H1 (cell line): Measurements from ENCODE around the gene CSKMT. TPM values are rescaled to one million over a fixed set of nuclear protein-coding genes. Genes with fewer than 3 reads are reported as not detected.

Experiments used
- CTCF ChIA-PET: fragments of 300-600 bp; sonication (Branson Sonifier 250); formaldehyde crosslinking; loops from one replicate; lab custom pipeline; 2021; ENCODE audit not compliant: partially characterized antibody; lab: Charles Lee
- POLR2A ChIA-PET: fragments of 300-600 bp; sonication (Branson Sonifier 250); formaldehyde crosslinking; loops from one replicate; lab custom pipeline; 2021; ENCODE audit warnings: inconsistent platforms; ENCODE audit not compliant: partially characterized antibody; lab: Charles Lee
- DNase-seq, 2 experiments: peaks; one replicate each; pipeline versions ENCODE4 v3.0.0 to v3.0.0-alpha.2; 2010 to 2022; ENCODE audit warnings: low spot score in 2 of 2, low read depth in 1 of 2, mixed read lengths in 1 of 2
- FAIRE-seq: peaks from 2 replicates; lab custom pipeline; 2011; peaks lifted over from hg19 to GRCh38; lab: Jason Lieb, UNC
- H2AFZ ChIP-seq: 2 replicates; pipeline ENCODE4 v1.8.1; 2012; ENCODE audit warnings: low read length, inconsistent platforms
- H2AK5ac ChIP-seq: 2 replicates; pipeline ENCODE4 v1.6.1; 2013; ENCODE audit warnings: low read depth, low read length
- H2BK120ac ChIP-seq: replicated peaks from 2 replicates; pipeline ENCODE3; 2013; ENCODE audit warnings: low read depth, low read length, inconsistent platforms
- H2BK12ac ChIP-seq: 2 replicates; pipeline ENCODE4 v1.6.1; 2013; ENCODE audit warnings: low read depth, low read length
- H2BK15ac ChIP-seq: 2 replicates; pipeline ENCODE4 v1.6.1; 2013; ENCODE audit warnings: low read length
- H2BK20ac ChIP-seq: 2 replicates; pipeline ENCODE4 v1.6.1; 2013; ENCODE audit warnings: low read length
- H2BK5ac ChIP-seq: 2 replicates; pipeline ENCODE4 v1.6.1; 2013; ENCODE audit warnings: low read depth, low read length
- H3K14ac ChIP-seq: 2 replicates; pipeline ENCODE4 v1.6.1; 2013; ENCODE audit warnings: inconsistent platforms; ENCODE audit not compliant: insufficient read length
- H3K18ac ChIP-seq: 2 replicates; pipeline ENCODE4 v1.6.1; 2013; ENCODE audit warnings: low read length; ENCODE audit errors: extremely low read depth
- H3K23ac ChIP-seq: 2 replicates; pipeline ENCODE4 v1.6.1; 2013; ENCODE audit warnings: inconsistent platforms; ENCODE audit not compliant: insufficient read length
- H3K23me2 ChIP-seq: 2 replicates; pipeline ENCODE4 v1.6.1; 2013; ENCODE audit warnings: low read depth, low read length
- H3K27ac ChIP-seq: 2 replicates; pipeline ENCODE4 v1.6.1; 2011; ENCODE audit warnings: low read depth, low read length, inconsistent platforms
- H3K27me3 ChIP-seq, 4 experiments: replicated peaks in 1 of 4; 1 replicate in 1 of 4; 2 replicates in 3 of 4; pipeline versions ENCODE4 v1.6.1 to v1.8.1; 2011 to 2013; ENCODE audit warnings: low read length in 3 of 4, mild to moderate bottlenecking in 3 of 4, inconsistent platforms in 2 of 4, mixed read lengths in 2 of 4, moderate library complexity in 1 of 4; ENCODE audit not compliant: control insufficient read depth in 3 of 4, insufficient read depth in 3 of 4; ENCODE audit errors: extremely low read depth in 1 of 4
- H3K36me3 ChIP-seq, 4 experiments: 2 replicates each; pipeline versions ENCODE4 v1.6.1 to v1.8.1; 2011 to 2013; ENCODE audit warnings: mild to moderate bottlenecking in 4 of 4, low read length in 3 of 4, moderate library complexity in 2 of 4, control low read depth in 1 of 4, inconsistent platforms in 1 of 4; ENCODE audit not compliant: insufficient read depth in 4 of 4, control insufficient read depth in 2 of 4
- H3K4ac ChIP-seq: replicated peaks from 2 replicates; pipeline ENCODE3; 2013; ENCODE audit warnings: low read length, low read depth, mixed read lengths, inconsistent platforms; ENCODE audit not compliant: insufficient read length
- H3K4me1 ChIP-seq, 4 experiments: replicated peaks in 1 of 4; 1 replicate in 1 of 4; 2 replicates in 3 of 4; pipeline versions ENCODE4 v1.6.1 to v1.8.1; 2011 to 2013; ENCODE audit warnings: low read length in 3 of 4, inconsistent platforms in 2 of 4, mixed read lengths in 1 of 4; ENCODE audit not compliant: insufficient read depth in 4 of 4, control insufficient read depth in 3 of 4
- H3K4me2 ChIP-seq, 2 experiments: 2 replicates each; pipeline versions ENCODE4 v1.6.1 to v1.8.1; 2011 to 2013; ENCODE audit warnings: low read depth in 2 of 2, low read length in 2 of 2, control low read depth in 1 of 2, inconsistent platforms in 1 of 2, mild to moderate bottlenecking in 1 of 2; ENCODE audit not compliant: insufficient read depth in 1 of 2
- H3K4me3 ChIP-seq, 4 experiments: fragments of 200-600, 300-600 bp in 1 of 4; sonication (generic), shearing (Covaris generic), sonication (Bioruptor Twin) in 1 of 4; 2 replicates each; pipeline versions ENCODE4 v1.5.1 to v1.8.1; 2011 to 2016; ENCODE audit warnings: low read length in 4 of 4, low read depth in 3 of 4, control low read depth in 2 of 4, inconsistent platforms in 2 of 4, mild to moderate bottlenecking in 2 of 4, mixed read lengths in 1 of 4, moderate library complexity in 1 of 4; ENCODE audit not compliant: insufficient read depth in 2 of 4; ENCODE audit errors: extremely low read depth in 1 of 4
- H3K56ac ChIP-seq: replicated peaks from 2 replicates; pipeline ENCODE3; 2013; ENCODE audit warnings: low read depth, mild to moderate bottlenecking, mixed read lengths, low read length, inconsistent platforms; ENCODE audit not compliant: insufficient read length
- H3K79me1 ChIP-seq: 2 replicates; pipeline ENCODE4 v1.6.1; 2013; ENCODE audit warnings: low read depth, low read length, control low read depth
- H3K79me2 ChIP-seq, 2 experiments: 2 replicates each; pipeline versions ENCODE4 v1.6.1 to v1.8.1; 2012 to 2013; ENCODE audit warnings: low read length in 2 of 2, mild to moderate bottlenecking in 2 of 2, inconsistent platforms in 1 of 2; ENCODE audit not compliant: insufficient read depth in 2 of 2, control insufficient read depth in 1 of 2
- H3K9ac ChIP-seq, 4 experiments: replicated peaks in 1 of 4; 1 replicate in 1 of 4; 2 replicates in 3 of 4; pipeline versions ENCODE4 v1.6.1 to v1.8.1; 2011 to 2013; ENCODE audit warnings: low read depth in 3 of 4, low read length in 3 of 4, control low read depth in 2 of 4, mild to moderate bottlenecking in 2 of 4, moderate library complexity in 2 of 4, inconsistent platforms in 1 of 4; ENCODE audit errors: extremely low read depth in 1 of 4
- H3K9me3 ChIP-seq, 2 experiments: 2 replicates each; pipeline versions ENCODE4 v1.6.1 to v1.8.1; 2012 to 2013; ENCODE audit warnings: mild to moderate bottlenecking in 2 of 2, moderate library complexity in 2 of 2, control low read depth in 1 of 2, inconsistent platforms in 1 of 2, low read depth in 1 of 2, low read length in 1 of 2, mixed read lengths in 1 of 2; ENCODE audit not compliant: insufficient read depth in 2 of 2
- H4K20me1 ChIP-seq, 2 experiments: replicated peaks in 1 of 2; 2 replicates each; pipeline versions ENCODE3 to v1.8.1; 2011 to 2013; ENCODE audit warnings: inconsistent platforms in 2 of 2, low read length in 2 of 2, mild to moderate bottlenecking in 1 of 2; ENCODE audit not compliant: insufficient read depth in 2 of 2, control insufficient read depth in 1 of 2
- H4K5ac ChIP-seq: 2 replicates; pipeline ENCODE4 v1.6.1; 2013; ENCODE audit warnings: low read length, low read depth, mixed read lengths, inconsistent platforms; ENCODE audit not compliant: insufficient read length
- H4K8ac ChIP-seq: 2 replicates; pipeline ENCODE4 v1.8.0; 2013; ENCODE audit warnings: mild to moderate bottlenecking, moderate library complexity, low read length, inconsistent platforms; ENCODE audit not compliant: insufficient read depth; ENCODE audit errors: extremely low read depth
- H4K91ac ChIP-seq: replicated peaks from 2 replicates; pipeline ENCODE3; 2013; ENCODE audit warnings: low read length, mixed read lengths, inconsistent platforms; ENCODE audit not compliant: insufficient read length
- CHD2 ChIP-seq: IDR thresholded peaks from 2 replicates; pipeline ENCODE4 v1.6.1; 2012; ENCODE audit warnings: low read length, improper control_type of control experiment
- CTBP2 ChIP-seq: IDR thresholded peaks from 2 replicates; pipeline ENCODE4 v1.7.0; 2011; ENCODE audit warnings: borderline replicate concordance, mild to moderate bottlenecking, moderate library complexity, mixed read lengths, low read length; ENCODE audit not compliant: insufficient read depth, insufficient read length
- EGR1 ChIP-seq: IDR thresholded peaks from 2 replicates; pipeline ENCODE4 v1.6.1; 2011; ENCODE audit warnings: low read depth, low read length, borderline replicate concordance
- KDM4A ChIP-seq: IDR thresholded peaks from one replicate; pipeline ENCODE4 v1.7.1; 2012; ENCODE audit warnings: low read depth, mild to moderate bottlenecking, moderate library complexity, low read length, inconsistent platforms; ENCODE audit not compliant: severe bottlenecking
- POLR2AphosphoS5 ChIP-seq: IDR thresholded peaks from 2 replicates; pipeline ENCODE4 v1.6.1; 2011; ENCODE audit warnings: low read depth, low read length
- ZNF274 ChIP-seq: IDR thresholded peaks from 2 replicates; pipeline ENCODE4 v1.7.0; 2012; ENCODE audit warnings: low read length, borderline replicate concordance; ENCODE audit errors: extremely low read depth
- WGBS, 2 experiments: shearing (Covaris generic) in 1 of 2; methylation state at CpG; one replicate each; pipeline versions ENCODE4 v1.1.6 to v1.1.7; 2013 to 2015; ENCODE audit warnings: low lambda C conversion rate in 2 of 2, mixed read lengths in 2 of 2, inconsistent platforms in 1 of 2, low coverage in 1 of 2, missing lambda C conversion rate in 1 of 2; ENCODE audit not compliant: insufficient replicate concordance in 2 of 2, insufficient coverage in 1 of 2, insufficient read length in 1 of 2; ENCODE audit errors: extremely low coverage in 1 of 2, missing lambda C conversion rate in 1 of 2; 5-methylcytosine and 5-hydroxymethylcytosine counted together
- polyA plus RNA-seq, 7 experiments: library from polyadenylated mRNA; depleted of rRNA in 3 of 7; stranded (reverse) in 5 of 7; unstranded in 2 of 7; fragments of >200 nt in 5 of 7; fragments of 200-250 nt in 2 of 7; gene quantifications; 1 replicate in 5 of 7; 2 replicates in 1 of 7; 4 replicates in 1 of 7; pipeline versions ENCODE4 v1.2.1 to v1.2.3, GENCODE V29; 2011 to 2013; ENCODE audit warnings: missing spikeins in 2 of 7, mixed read lengths in 2 of 7
- total RNA-seq: library from RNA; stranded (reverse); fragmentation: NEBNext Ultra II Directional; extraction: Animal tissue kit (Norgen Biotek cat#: 25700); gene quantifications from 2 replicates; pipeline ENCODE4 v1.2.1, GENCODE V29; 2021
- TF ChIP-seq, protein P1 (sequence below): IDR thresholded peaks from 2 replicates; pipeline ENCODE4 v1.6.1; 2012; ENCODE audit warnings: inconsistent platforms
- TF ChIP-seq, protein P2 (sequence below): IDR thresholded peaks from 2 replicates; pipeline ENCODE4 v1.6.1; 2012; ENCODE audit warnings: low read length, inconsistent platforms

CSKMT gene
- total and polyA plus RNA-seq, 2 of the 8 experiments (the other 6 are each of a cell fraction or from before 2014, with no cell fraction given) = 12.0 to 66.1 TPM

DNA sequence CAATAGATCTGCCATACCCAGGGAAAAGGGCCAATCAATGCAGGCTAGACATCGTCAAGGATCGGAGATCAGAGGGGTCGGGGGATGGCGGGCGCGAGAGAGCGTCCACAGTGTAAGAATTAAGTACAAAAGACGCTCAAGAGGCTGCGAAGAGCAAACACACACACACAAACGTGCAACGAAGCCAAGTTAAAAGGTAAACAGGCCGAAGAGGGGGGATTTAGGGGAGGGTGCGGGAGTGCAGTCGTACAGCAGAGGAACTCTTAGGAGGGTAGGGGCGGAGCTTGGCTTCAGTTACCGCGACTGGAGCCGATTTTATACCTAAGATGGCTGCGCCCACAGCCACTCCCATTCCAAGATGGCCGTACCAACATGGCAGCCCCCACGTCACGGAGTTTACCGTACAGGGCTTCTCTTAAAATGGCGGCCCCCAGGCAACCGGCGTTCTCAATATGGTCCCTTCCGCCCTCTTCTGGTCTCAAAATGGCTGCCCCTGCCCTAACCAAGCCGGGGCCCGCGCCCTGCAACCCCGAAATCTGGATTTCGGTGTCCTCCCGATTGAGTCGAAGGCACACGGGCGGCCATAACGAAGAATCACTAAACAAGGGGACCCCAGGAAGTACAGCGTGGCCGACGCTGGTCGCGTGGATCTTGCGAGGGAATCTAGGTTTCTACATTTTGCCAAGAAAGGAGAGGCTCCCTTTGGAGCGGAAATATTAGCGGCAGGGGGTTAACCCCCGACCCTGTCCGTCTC, 44.3 kb downstream of the CSKMT start:
- H3K18ac ChIP-seq = peak overlapping the region; percentile 60
- H2BK15ac ChIP-seq = no peak overlapping the region
- peak; percentile 66 for FAIRE-seq
- peak overlapping the region; percentile 96 for H2BK5ac ChIP-seq
- peak overlapping the region; percentile 45; the same call in 1 of the 2 replicates for H2AFZ ChIP-seq
- H3K79me2 ChIP-seq = peaks cover 0 to 10% of the 10 kb centered on the region in 2 experiments; a peak in 1 of 4 replicates
- peaks cover 15 to 38% (median 20%) of the 10 kb centered on the region in 4 experiments for H3K36me3 ChIP-seq
- H4K5ac ChIP-seq = peak overlapping the region; percentile 92
- peak overlapping the region; percentile 14; the same call in 1 of the 2 replicates for H2AK5ac ChIP-seq
- H3K4me2 ChIP-seq = peak overlapping the region; percentile 99
- peak; percentile 93 to 95 for DNase-seq
- CTCF ChIA-PET = interaction anchor here (0.6 to 2.6 kb wide), 7 partner anchors 13 to 59 kb away, joined by 3 to 9 read pairs (median 3); partner anchors contain the start of gene ZBTB3
- peaks cover 7 to 39% (median 20%) of the 10 kb centered on the region in 4 experiments for H3K4me1 ChIP-seq
- no peak overlapping the region for H3K23ac ChIP-seq
- peak overlapping the region; percentile 96 for H4K91ac ChIP-seq
- peak overlapping the region; percentile 95 for H3K27ac ChIP-seq
- H3K9ac ChIP-seq = peak overlapping the region; percentile 61 to 92 (median 90)
- peaks cover 22% of the 10 kb centered on the region for H3K23me2 ChIP-seq
- 3% methylated on average over 44 of the region's 47 CpGs; no CpG with 5 or more reads in 1 of the 2 experiments for WGBS, 2 experiments
- peak overlapping the region; percentile 44 for H2BK120ac ChIP-seq
- POLR2A ChIA-PET = interaction anchor here (0.6 to 61.4 kb wide), 31 partner anchors 9 to 171 kb away, joined by 3 to 2041 read pairs (median 8); partner anchors contain the start of genes B3GAT3, C11orf98, CSKMT and EEF1G
- H2BK12ac ChIP-seq = peak overlapping the region; percentile 85; the same call in 1 of the 2 replicates
- H3K56ac ChIP-seq = peak overlapping the region; percentile 87
- H3K4me3 ChIP-seq = peak overlapping the region; percentile 68 to 89 (median 84)
- no peak overlapping the region for H3K4ac ChIP-seq
- peak overlapping the region; percentile 100; the same call in 1 of the 2 replicates for H4K8ac ChIP-seq
- H3K14ac ChIP-seq = no peak overlapping the region
- H2BK20ac ChIP-seq = no peak overlapping the region
- no peaks in the 10 kb centered on the region; the same call in 1 of the 2 replicates for H3K79me1 ChIP-seq
- H3K27me3 ChIP-seq = no peaks in the 10 kb centered on the region
- no peaks in the 10 kb centered on the region for H3K9me3 ChIP-seq
- no peaks in the 10 kb centered on the region for H4K20me1 ChIP-seq
- TF ChIP-seq EGR1 (peak; percentile 44), CTBP2 (no peak), ZNF274 (no peak), KDM4A (peak; percentile 40), CHD2 (peak; percentile 49; the same call in 1 of the 2 replicates), POLR2AphosphoS5 (peak; percentile 89)
- TF ChIP-seq, protein P1, sequence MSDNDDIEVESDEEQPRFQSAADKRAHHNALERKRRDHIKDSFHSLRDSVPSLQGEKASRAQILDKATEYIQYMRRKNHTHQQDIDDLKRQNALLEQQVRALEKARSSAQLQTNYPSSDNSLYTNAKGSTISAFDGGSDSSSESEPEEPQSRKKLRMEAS = peak; percentile 54
- TF ChIP-seq, protein P2, sequence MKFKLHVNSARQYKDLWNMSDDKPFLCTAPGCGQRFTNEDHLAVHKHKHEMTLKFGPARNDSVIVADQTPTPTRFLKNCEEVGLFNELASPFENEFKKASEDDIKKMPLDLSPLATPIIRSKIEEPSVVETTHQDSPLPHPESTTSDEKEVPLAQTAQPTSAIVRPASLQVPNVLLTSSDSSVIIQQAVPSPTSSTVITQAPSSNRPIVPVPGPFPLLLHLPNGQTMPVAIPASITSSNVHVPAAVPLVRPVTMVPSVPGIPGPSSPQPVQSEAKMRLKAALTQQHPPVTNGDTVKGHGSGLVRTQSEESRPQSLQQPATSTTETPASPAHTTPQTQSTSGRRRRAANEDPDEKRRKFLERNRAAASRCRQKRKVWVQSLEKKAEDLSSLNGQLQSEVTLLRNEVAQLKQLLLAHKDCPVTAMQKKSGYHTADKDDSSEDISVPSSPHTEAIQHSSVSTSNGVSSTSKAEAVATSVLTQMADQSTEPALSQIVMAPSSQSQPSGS = peak; percentile 66; the same call in 1 of the 2 replicates
